Astrocyte (in vitro differentiated cells and primary cell): Measurements from ENCODE around the gene HSPE1.

Experiments
- EZH2 ChIP-seq: IDR thresholded peaks from 2 replicates; pipeline ENCODE4 v1.6.1; 2012; ENCODE audit warnings: mild to moderate bottlenecking, low read length, inconsistent platforms; ENCODE audit not compliant: insufficient read depth
- TF ChIP-seq, protein P1 (sequence below): IDR thresholded peaks from 2 replicates; pipeline ENCODE4 v1.5.1; 2011; ENCODE audit warnings: low read depth, mild to moderate bottlenecking, inconsistent platforms, low read length, moderate library complexity; ENCODE audit not compliant: insufficient read depth

DNA sequence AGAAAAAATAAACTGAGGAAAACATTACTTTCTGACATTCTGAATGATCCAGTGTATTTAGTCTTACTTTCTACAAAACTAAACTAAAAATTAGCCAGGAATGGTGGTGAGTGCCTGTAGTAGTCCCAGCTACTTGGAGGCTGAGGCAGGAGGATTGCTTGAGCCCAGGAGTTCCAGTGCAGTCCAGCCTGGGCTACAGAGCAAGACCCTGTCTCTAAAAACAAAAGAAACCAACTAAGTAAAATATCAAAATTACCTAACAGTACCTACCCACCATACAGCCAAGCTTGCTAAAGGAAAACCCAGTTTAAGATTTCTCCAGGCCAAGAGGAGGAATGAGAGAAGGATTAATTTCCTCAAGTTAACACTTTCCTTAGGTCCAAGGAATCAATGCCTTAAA is 3.5 kb upstream of the HSPE1 start:
- TF ChIP-seq, protein P1, sequence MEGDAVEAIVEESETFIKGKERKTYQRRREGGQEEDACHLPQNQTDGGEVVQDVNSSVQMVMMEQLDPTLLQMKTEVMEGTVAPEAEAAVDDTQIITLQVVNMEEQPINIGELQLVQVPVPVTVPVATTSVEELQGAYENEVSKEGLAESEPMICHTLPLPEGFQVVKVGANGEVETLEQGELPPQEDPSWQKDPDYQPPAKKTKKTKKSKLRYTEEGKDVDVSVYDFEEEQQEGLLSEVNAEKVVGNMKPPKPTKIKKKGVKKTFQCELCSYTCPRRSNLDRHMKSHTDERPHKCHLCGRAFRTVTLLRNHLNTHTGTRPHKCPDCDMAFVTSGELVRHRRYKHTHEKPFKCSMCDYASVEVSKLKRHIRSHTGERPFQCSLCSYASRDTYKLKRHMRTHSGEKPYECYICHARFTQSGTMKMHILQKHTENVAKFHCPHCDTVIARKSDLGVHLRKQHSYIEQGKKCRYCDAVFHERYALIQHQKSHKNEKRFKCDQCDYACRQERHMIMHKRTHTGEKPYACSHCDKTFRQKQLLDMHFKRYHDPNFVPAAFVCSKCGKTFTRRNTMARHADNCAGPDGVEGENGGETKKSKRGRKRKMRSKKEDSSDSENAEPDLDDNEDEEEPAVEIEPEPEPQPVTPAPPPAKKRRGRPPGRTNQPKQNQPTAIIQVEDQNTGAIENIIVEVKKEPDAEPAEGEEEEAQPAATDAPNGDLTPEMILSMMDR = no peak
- TF ChIP-seq EZH2 = no peak
